ENCODE data around the gene WDR4. TPM values are rescaled to one million over a fixed set of nuclear protein-coding genes. Genes with fewer than 3 reads are reported as not detected.

Gene WDR4
- total RNA-seq, 1 donor from 2014 or later, result 5.7 TPM

- Mint-ChIP-seq H3K27ac (no peak overlapping the region), H3K36me3 (peaks cover 38% of the 10 kb centered on the region), H3K4me3 (no peak overlapping the region), H3K4me1 (peaks cover 9% of the 10 kb centered on the region), H3K9me3 (no peaks in the 10 kb centered on the region), H3K27me3 (ENCODE audit: insufficient read depth, low read depth) (no peaks in the 10 kb centered on the region)
- Histone ChIP-seq H2AFZ (replicated peaks) (no peak overlapping the region), H3K9ac (no peak overlapping the region), H3K79me2 (ENCODE audit: low read depth) (peaks cover 23% of the 10 kb centered on the region), H3F3A (ENCODE audit: low read depth) (no peaks in the 10 kb centered on the region), H3K4me2 (no peak overlapping the region), H3K27me3 (no peaks in the 10 kb centered on the region), H3K4me1 (no peaks in the 10 kb centered on the region), H3K9me3 (ENCODE audit: low read depth) (no peaks in the 10 kb centered on the region), H3K4me3 (no peak overlapping the region), H3K36me3 (no peaks in the 10 kb centered on the region), H3K27ac (no peak overlapping the region), H4K20me1 (ENCODE audit: low read depth) (peaks cover 15% of the 10 kb centered on the region)
- no peak for DNase-seq (ENCODE audit: low spot score)
- TF ChIP-seq EZH2 (IDR thresholded peaks at IDR 0.05) (no peak), CTCF (IDR thresholded peaks at IDR 0.05) (no peak), EZH2phosphoT487 (IDR thresholded peaks at IDR 0.05) (no peak)
These were observed 32.2 kb downstream of the WDR4 start for GRCh38 chr21:42847051-42847707.

GRCh38 chr21:42846221-42846620, 33.1 kb downstream of the WDR4 start:
- no peaks in the 10 kb centered on the region for H3K4me1 ChIP-seq
- no peaks in the 10 kb centered on the region for H3F3A ChIP-seq (ENCODE audit: low read depth)
- H3K4me3 ChIP-seq, result no peak overlapping the region
- H4K20me1 ChIP-seq (ENCODE audit: low read depth), result peaks cover 15% of the 10 kb centered on the region
- no peaks in the 10 kb centered on the region for H3K9me3 ChIP-seq (ENCODE audit: low read depth)
- Mint-ChIP-seq H3K27ac (no peak overlapping the region), H3K9me3 (no peaks in the 10 kb centered on the region), H3K36me3 (peaks cover 36% of the 10 kb centered on the region), H3K4me3 (no peak overlapping the region), H3K27me3 (ENCODE audit: insufficient read depth, low read depth) (no peaks in the 10 kb centered on the region), H3K4me1 (peaks cover 9% of the 10 kb centered on the region)
- H2AFZ ChIP-seq (replicated peaks), result no peak overlapping the region
- DNase-seq (ENCODE audit: low spot score), result no peak
- TF ChIP-seq CTCF (IDR thresholded peaks at IDR 0.05) (no peak), EZH2 (IDR thresholded peaks at IDR 0.05) (no peak), EZH2phosphoT487 (IDR thresholded peaks at IDR 0.05) (no peak)
- no peak overlapping the region for H3K9ac ChIP-seq
- no peaks in the 10 kb centered on the region for H3K27me3 ChIP-seq
- H3K4me2 ChIP-seq, result no peak overlapping the region
- H3K79me2 ChIP-seq (ENCODE audit: low read depth), result peaks cover 23% of the 10 kb centered on the region
- H3K36me3 ChIP-seq, result no peaks in the 10 kb centered on the region
- no peak overlapping the region for H3K27ac ChIP-seq

GRCh38 chr21:42845296-42845965, 33.9 kb downstream of the WDR4 start:
- peaks cover 23% of the 10 kb centered on the region for H3K79me2 ChIP-seq (ENCODE audit: low read depth)
- no peaks in the 10 kb centered on the region for H3K27me3 Mint-ChIP-seq (ENCODE audit: insufficient read depth, low read depth)
- no peak overlapping the region for H3K4me3 Mint-ChIP-seq
- H3K9ac ChIP-seq, result no peak overlapping the region
- no peaks in the 10 kb centered on the region for H3K9me3 Mint-ChIP-seq
- H3K4me1 ChIP-seq, result no peaks in the 10 kb centered on the region
- H3F3A ChIP-seq (ENCODE audit: low read depth), result no peaks in the 10 kb centered on the region
- H3K4me1 Mint-ChIP-seq, result peaks cover 9% of the 10 kb centered on the region
- H4K20me1 ChIP-seq (ENCODE audit: low read depth), result peaks cover 15% of the 10 kb centered on the region
- peak overlapping the region; percentile 60 for H3K27ac Mint-ChIP-seq
- no peaks in the 10 kb centered on the region for H3K9me3 ChIP-seq (ENCODE audit: low read depth)
- H3K36me3 ChIP-seq, result peaks cover 3% of the 10 kb centered on the region
- no peaks in the 10 kb centered on the region for H3K27me3 ChIP-seq
- TF ChIP-seq CTCF (IDR thresholded peaks at IDR 0.05) (no peak), EZH2phosphoT487 (IDR thresholded peaks at IDR 0.05) (no peak), EZH2 (IDR thresholded peaks at IDR 0.05) (no peak)
- peaks cover 36% of the 10 kb centered on the region for H3K36me3 Mint-ChIP-seq
- H3K4me2 ChIP-seq, result no peak overlapping the region
- no peak overlapping the region for H3K27ac ChIP-seq
- no peak overlapping the region for H2AFZ ChIP-seq (replicated peaks)
- DNase-seq (ENCODE audit: low spot score), result no peak
- H3K4me3 ChIP-seq, result no peak overlapping the region
